Stomach (tissue), 4 donors: Measurements from ENCODE around the gene MTMR10.

Source experiments
- CTCF ChIP-seq, 7 experiments: fragments of 450-650 bp in 4 of 7; fragments of 200-600 bp in 3 of 7; sonication (generic) in 3 of 7; IDR thresholded peaks; one replicate each; pipeline ENCODE4 v1.5.1; 2016 to 2019; ENCODE audit warnings: antibody characterized with exemption in 7 of 7, control low read depth in 2 of 7, mild to moderate bottlenecking in 1 of 7
- POLR2A ChIP-seq, 4 donors: fragments of 450-650 bp; IDR thresholded peaks; one replicate each; pipeline ENCODE4 v1.6.1; 2016; ENCODE audit warnings: antibody characterized with exemption in 4 of 4, control low read depth in 2 of 4, mild to moderate bottlenecking in 1 of 4, moderate library complexity in 1 of 4

- TF ChIP-seq CTCF (IDR thresholded peaks at IDR 0.05), result no peak
- no peak for TF ChIP-seq POLR2A (IDR thresholded peaks at IDR 0.05)
These were observed 778 bp downstream of the MTMR10 start for GRCh38 chr15:30990446-30991254.
